HepG2 (cell line): ENCODE measurements around the gene GALNTL6. TPM values are rescaled to one million over a fixed set of nuclear protein-coding genes. Genes with fewer than 3 reads are reported as not detected.

ENCODE experiments used
- ATAC-seq: fragments of 200-7000 bp; cut with Tn5 transposase; 3 replicates; pipeline ENCODE4 v1.9.1; 2020; ENCODE audit warnings: mild to moderate bottlenecking, moderate library complexity
- BruUV-seq: library from RNA; stranded (reverse); fragments of 400-500 nt; replicated peaks from 2 replicates; lab custom pipeline; 2021; lab: Mats Ljungman, UMichigan
- CTCF ChIA-PET: fragments of 300-600 bp; formaldehyde crosslinking; extraction: SDS; loops from one replicate; lab custom pipeline; 2021; ENCODE audit warnings: low total read pairs, inconsistent platforms, low intra/inter-chr PET ratio; lab: Yijun Ruan, JAX
- POLR2A ChIA-PET: fragments of 350-600 bp; sonication (Branson Sonifier 250); formaldehyde crosslinking; loops from one replicate; lab custom pipeline; 2020; ENCODE audit warnings: antibody characterized with exemption, inconsistent platforms; lab: Yijun Ruan, JAX
- DNase-seq: peaks from one replicate; pipeline ENCODE4 v3.0.0-alpha.2; 2015; ENCODE audit warnings: low spot score
- FAIRE-seq: peaks from 3 replicates; lab custom pipeline; 2011; peaks lifted over from hg19 to GRCh38; lab: Jason Lieb, UNC
- H2AFZ ChIP-seq: one replicate; pipeline ENCODE4 v1.6.1; 2011; ENCODE audit warnings: low read length, inconsistent platforms
- H3K27ac ChIP-seq: fragments of 300-600 bp; 3 replicates; pipeline ENCODE4 v1.8.0; 2011; ENCODE audit warnings: mixed run types, mild to moderate bottlenecking, mixed read lengths, low read length, inconsistent platforms; ENCODE audit not compliant: insufficient read depth; ENCODE audit errors: extremely low read length
- H3K27me3 ChIP-seq, 2 experiments: fragments of 200-600 bp in 1 of 2; 2 replicates in 1 of 2; 3 replicates in 1 of 2; pipeline versions ENCODE4 v1.6.0 to v1.8.0; 2011; ENCODE audit warnings: low read length in 2 of 2, mild to moderate bottlenecking in 2 of 2, moderate library complexity in 2 of 2, inconsistent platforms in 1 of 2; ENCODE audit not compliant: insufficient read depth in 2 of 2, control insufficient read depth in 1 of 2
- H3K36me3 ChIP-seq, 2 experiments: fragments of 200-600 bp in 1 of 2; replicated peaks in 1 of 2; 2 replicates in 1 of 2; 3 replicates in 1 of 2; pipeline versions ENCODE4 v1.5.1 to v1.8.0; 2011; ENCODE audit warnings: low read length in 2 of 2, inconsistent platforms in 1 of 2; ENCODE audit not compliant: insufficient read depth in 2 of 2, control insufficient read depth in 1 of 2
- H3K4me1 ChIP-seq: 2 replicates; pipeline ENCODE4 v1.5.1; 2012; ENCODE audit warnings: low read length, inconsistent platforms; ENCODE audit not compliant: insufficient read depth
- H3K4me2 ChIP-seq: 2 replicates; pipeline ENCODE4 v1.6.0; 2011; ENCODE audit warnings: low read depth, low read length, inconsistent platforms
- H3K4me3 ChIP-seq, 3 experiments: fragments of 200-600 bp in 1 of 3; sonication (generic), shearing (Covaris generic) in 1 of 3; replicated peaks in 1 of 3; 2 replicates each; pipeline ENCODE4 v1.5.1; 2011 to 2016; ENCODE audit warnings: low read length in 3 of 3, inconsistent platforms in 2 of 3, low read depth in 2 of 3, mild to moderate bottlenecking in 2 of 3, control low read depth in 1 of 3, mixed read lengths in 1 of 3; ENCODE audit not compliant: insufficient read depth in 1 of 3
- H3K79me2 ChIP-seq: one replicate; pipeline ENCODE4 v1.6.1; 2011; ENCODE audit warnings: low read length, inconsistent platforms; ENCODE audit not compliant: insufficient read depth
- H3K9ac ChIP-seq: 2 replicates; pipeline ENCODE4 v1.6.0; 2011; ENCODE audit warnings: mild to moderate bottlenecking, low read depth, low read length, inconsistent platforms; ENCODE audit not compliant: insufficient read depth
- H3K9me3 ChIP-seq: 2 replicates; pipeline ENCODE4 v1.5.1; 2012; ENCODE audit warnings: mild to moderate bottlenecking, low read length
- H4K20me1 ChIP-seq: 2 replicates; pipeline ENCODE4 v1.6.0; 2011; ENCODE audit warnings: inconsistent platforms, mild to moderate bottlenecking, low read length, moderate library complexity; ENCODE audit not compliant: insufficient read depth
- ARHGAP35 ChIP-seq: sonication (generic); formaldehyde crosslinking; IDR thresholded peaks from 2 replicates; pipeline ENCODE4 v1.9.0; 2022; ENCODE audit warnings: mild to moderate bottlenecking, inconsistent platforms, moderate library complexity, missing genetic modification reagents, borderline replicate concordance
- FOXO1 ChIP-seq: sonication (generic); formaldehyde crosslinking; IDR thresholded peaks from 2 replicates; pipeline ENCODE4 v1.4.0; 2020; ENCODE audit warnings: missing genetic modification reagents
- MTERF4 ChIP-seq: sonication (generic); formaldehyde crosslinking; IDR thresholded peaks from 2 replicates; pipeline ENCODE4 v1.8.0; 2023; ENCODE audit warnings: mild to moderate bottlenecking, missing genetic modification reagents
- PHB2 ChIP-seq: fragments of 450-650 bp; IDR thresholded peaks from 2 replicates; pipeline ENCODE4 v1.6.1; 2018; ENCODE audit not compliant: partially characterized antibody
- SOX13 ChIP-seq, 3 experiments: fragments of 450-650 bp in 1 of 3; sonication (generic) in 1 of 3; formaldehyde crosslinking in 1 of 3; IDR thresholded peaks in 2 of 3; conservative IDR thresholded peaks in 1 of 3; 2 replicates each; pipeline versions ENCODE4 v1.5.0 to v1.6.1; 2016 to 2020; ENCODE audit warnings: antibody characterized with exemption in 1 of 3, mild to moderate bottlenecking in 1 of 3, missing compliant biosample characterization in 1 of 3, missing genetic modification reagents in 1 of 3, moderate library complexity in 1 of 3
- TCF12 ChIP-seq, 2 experiments: fragments of 450-650 bp in 1 of 2; sonication (generic) in 1 of 2; formaldehyde crosslinking in 1 of 2; IDR thresholded peaks; 2 replicates each; pipeline versions ENCODE4 v1.6.1 to v1.8.0; 2017 to 2022; ENCODE audit warnings: antibody characterized with exemption in 1 of 2, mild to moderate bottlenecking in 1 of 2, missing genetic modification reagents in 1 of 2, moderate library complexity in 1 of 2
- ZMAT3 ChIP-seq: sonication (generic); formaldehyde crosslinking; conservative IDR thresholded peaks from 2 replicates; pipeline ENCODE4 v1.7.0; 2021; ENCODE audit warnings: missing genetic modification reagents
- ZNF10 ChIP-seq: sonication (generic); formaldehyde crosslinking; IDR thresholded peaks from 2 replicates; pipeline ENCODE4 v1.4.0; 2020; ENCODE audit warnings: mild to moderate bottlenecking, low read depth, missing genetic modification reagents, borderline replicate concordance
- ZNF3 ChIP-seq: IDR thresholded peaks from 2 replicates; pipeline ENCODE4 v1.7.0; 2017; ENCODE audit warnings: inconsistent platforms
- ZNF343 ChIP-seq: sonication (generic); formaldehyde crosslinking; IDR thresholded peaks from 2 replicates; pipeline ENCODE4 v1.4.0; 2020; ENCODE audit warnings: mild to moderate bottlenecking, missing genetic modification reagents
- ZNF367 ChIP-seq: sonication (generic); formaldehyde crosslinking; IDR thresholded peaks from 2 replicates; pipeline ENCODE4 v1.4.0; 2020; ENCODE audit warnings: missing genetic modification reagents, borderline replicate concordance
- ZNF569 ChIP-seq: sonication (generic); formaldehyde crosslinking; IDR thresholded peaks from 2 replicates; pipeline ENCODE4 v1.5.0; 2020; ENCODE audit warnings: mild to moderate bottlenecking, missing genetic modification reagents, moderate library complexity, borderline replicate concordance
- ZNF775 ChIP-seq: sonication (generic); formaldehyde crosslinking; IDR thresholded peaks from 2 replicates; pipeline ENCODE4 v1.4.0; 2020; ENCODE audit warnings: missing genetic modification reagents, mild to moderate bottlenecking, moderate library complexity, borderline replicate concordance
- ZSCAN9 ChIP-seq: IDR thresholded peaks from 2 replicates; pipeline ENCODE4 v1.6.1; 2016; ENCODE audit warnings: borderline replicate concordance
- WGBS: methylation state at CpG from one replicate; pipeline ENCODE4 v1.1.6; 2017; ENCODE audit warnings: low lambda C conversion rate; 5-methylcytosine and 5-hydroxymethylcytosine counted together
- in situ Hi-C: cut with HindIII; loops from 2 replicates; pipeline ENCODE4 v1.10.0; 2017; ENCODE audit warnings: low pct_unique_long_range_greater_than_20kb; ENCODE audit not compliant: extremely low pct_ligation_motif_present
- intact Hi-C: fragments of 100-400 bp; cut with micrococcal nuclease; formaldehyde crosslinking; loops from one replicate; pipeline ENCODE4 v1.10.0; 2022; ENCODE audit not compliant: unreplicated experiment
- polyA plus RNA-seq, 8 experiments: library from polyadenylated mRNA; depleted of rRNA in 3 of 8; stranded (reverse) in 7 of 8; unstranded in 1 of 8; fragments of >200 nt; fragmentation: Illumina TruSeq in 4 of 8; extraction: Trizol in 4 of 8; gene quantifications; 2 replicates each; pipeline versions ENCODE4 v1.2.1 to v1.2.3, GENCODE V29; 2011 to 2016; ENCODE audit warnings: low read depth in 4 of 8, missing spikeins in 1 of 8, mixed read lengths in 1 of 8; ENCODE audit not compliant: insufficient read depth in 1 of 8
- total RNA-seq, 5 experiments: library from RNA; depleted of rRNA; stranded (reverse); fragments of >200 nt; fragmentation: Illumina TruSeq; extraction: Trizol; gene quantifications; 2 replicates each; pipeline ENCODE4 v1.2.3, GENCODE V29; 2016; ENCODE audit warnings: low read depth in 1 of 5
- TF ChIP-seq, protein P1 (sequence below): sonication (generic); formaldehyde crosslinking; IDR thresholded peaks from 2 replicates; pipeline ENCODE4 v1.5.1; 2020; ENCODE audit warnings: missing genetic modification reagents, mild to moderate bottlenecking, borderline replicate concordance

Gene GALNTL6
- total and polyA plus RNA-seq, 2 of the 13 experiments (the other 11 are each of a cell fraction or from before 2014, with no cell fraction given): not detected

- no peak overlapping the region for H3K27ac ChIP-seq
- H3K36me3 ChIP-seq: no peaks in the 10 kb centered on the region
- FAIRE-seq: no peak
- POLR2A ChIA-PET: no interaction called here
- H2AFZ ChIP-seq: no peak overlapping the region
- TF ChIP-seq ZSCAN9 (CRISPR knock-in tag) (no peak), ZNF367 (no peak), MTERF4 (CRISPR knock-in tag) (no peak), ZNF775 (CRISPR knock-in tag) (no peak)
- H3K27me3 ChIP-seq: no peaks in the 10 kb centered on the region
- H3K4me3 ChIP-seq: no peak overlapping the region
- H3K9me3 ChIP-seq: no peaks in the 10 kb centered on the region
- in situ Hi-C loops (no loop called here), intact Hi-C loops (no loop called here)
- no peak overlapping the region for H3K9ac ChIP-seq
- H3K4me1 ChIP-seq: no peaks in the 10 kb centered on the region
- no TSS peak for BruUV-seq
- DNase-seq: no peak
- no peak overlapping the region for H3K4me2 ChIP-seq
- CTCF ChIA-PET: no interaction called here
- H4K20me1 ChIP-seq: no peaks in the 10 kb centered on the region
- no peaks in the 10 kb centered on the region for H3K79me2 ChIP-seq
- no peak for ATAC-seq
These were observed 1184.7 kb downstream of the GALNTL6 start for GRCh38 chr4:172997856-172998255.

DNA sequence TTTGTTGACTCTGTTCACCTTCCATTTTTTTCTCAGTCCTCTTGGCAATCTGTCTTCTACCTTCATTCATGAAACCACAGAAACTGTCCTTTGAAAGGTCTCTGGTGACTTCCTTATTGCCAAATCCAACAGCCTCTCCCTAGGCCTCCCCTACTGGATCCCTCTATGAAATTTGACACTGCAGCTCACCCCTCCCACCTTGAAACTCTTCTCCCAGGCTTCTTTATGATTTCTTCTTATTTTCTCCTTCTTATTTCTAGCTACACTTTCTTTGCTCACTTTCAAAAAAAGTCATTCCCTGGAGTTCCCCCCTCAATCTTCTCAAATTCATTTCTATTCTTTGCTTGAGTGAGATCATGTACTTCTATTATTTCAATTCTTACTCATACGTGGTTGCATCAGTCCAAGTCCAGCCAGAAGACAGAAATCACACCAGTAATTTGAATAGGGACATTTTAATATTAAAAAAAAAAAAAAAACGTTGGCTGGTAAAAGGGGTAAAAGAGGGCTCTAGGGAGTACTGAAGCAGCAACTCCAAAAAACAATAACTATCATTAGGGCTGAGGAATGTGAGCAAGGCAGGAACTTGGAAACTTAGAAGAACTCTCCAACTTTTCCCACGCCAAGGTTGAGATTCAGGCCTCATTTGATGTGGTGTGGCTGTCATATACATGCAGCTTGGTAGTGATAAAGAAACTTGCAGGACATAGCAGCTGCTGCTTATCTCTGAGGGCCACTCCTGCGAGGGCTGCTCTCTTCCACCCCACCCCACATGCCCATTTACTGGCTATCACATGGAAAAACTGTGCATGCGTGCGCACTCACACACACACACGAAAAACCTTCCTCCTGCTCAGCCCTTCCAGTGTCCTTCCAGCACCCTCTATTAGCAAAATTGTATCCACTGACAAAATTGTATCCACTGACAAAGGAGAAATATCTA lies 1185.6 kb downstream of the GALNTL6 start:
- in situ Hi-C loops: no loop called here
- Histone ChIP-seq H3K4me2 (no peak overlapping the region), H3K27me3 (no peaks in the 10 kb centered on the region), H3K4me1 (no peaks in the 10 kb centered on the region), H3K9ac (no peak overlapping the region), H3K36me3 (no peaks in the 10 kb centered on the region), H3K9me3 (no peaks in the 10 kb centered on the region), H2AFZ (no peak overlapping the region), H3K27ac (no peak overlapping the region), H3K79me2 (no peaks in the 10 kb centered on the region), H3K4me3 (no peak overlapping the region), H4K20me1 (no peaks in the 10 kb centered on the region)
- no TSS peak for BruUV-seq
- intact Hi-C loops: no loop called here
- no peak for DNase-seq
- no peak for ATAC-seq
- ChIA-PET CTCF (no interaction called here), POLR2A (no interaction called here)
- no peak for FAIRE-seq
- WGBS: 20% methylated on average over 5 of the region's 7 CpGs
- no peak for TF ChIP-seq ZMAT3 (CRISPR knock-in tag)
- TF ChIP-seq PHB2: no peak
- TF ChIP-seq SOX13 (IDR thresholded peaks at IDR 0.05): no peak
- no peak for TF ChIP-seq SOX13 (CRISPR knock-in tag; conservative IDR thresholded peaks at IDR 0.05 in 1 of 2, IDR thresholded peaks at IDR 0.05 in 1 of 2)
- no peak for TF ChIP-seq ZNF3 (CRISPR knock-in tag)
- no peak for TF ChIP-seq ZNF569 (CRISPR knock-in tag)
- TF ChIP-seq ARHGAP35 (CRISPR knock-in tag): no peak
- TF ChIP-seq TCF12 (IDR thresholded peaks at IDR 0.05): no peak
- no peak for TF ChIP-seq TCF12 (CRISPR knock-in tag; IDR thresholded peaks at IDR 0.05)
- TF ChIP-seq ZNF343 (CRISPR knock-in tag): no peak
- no peak for TF ChIP-seq FOXO1 (CRISPR knock-in tag)
- no peak for TF ChIP-seq ZNF10 (CRISPR knock-in tag)
- TF ChIP-seq, protein P1, sequence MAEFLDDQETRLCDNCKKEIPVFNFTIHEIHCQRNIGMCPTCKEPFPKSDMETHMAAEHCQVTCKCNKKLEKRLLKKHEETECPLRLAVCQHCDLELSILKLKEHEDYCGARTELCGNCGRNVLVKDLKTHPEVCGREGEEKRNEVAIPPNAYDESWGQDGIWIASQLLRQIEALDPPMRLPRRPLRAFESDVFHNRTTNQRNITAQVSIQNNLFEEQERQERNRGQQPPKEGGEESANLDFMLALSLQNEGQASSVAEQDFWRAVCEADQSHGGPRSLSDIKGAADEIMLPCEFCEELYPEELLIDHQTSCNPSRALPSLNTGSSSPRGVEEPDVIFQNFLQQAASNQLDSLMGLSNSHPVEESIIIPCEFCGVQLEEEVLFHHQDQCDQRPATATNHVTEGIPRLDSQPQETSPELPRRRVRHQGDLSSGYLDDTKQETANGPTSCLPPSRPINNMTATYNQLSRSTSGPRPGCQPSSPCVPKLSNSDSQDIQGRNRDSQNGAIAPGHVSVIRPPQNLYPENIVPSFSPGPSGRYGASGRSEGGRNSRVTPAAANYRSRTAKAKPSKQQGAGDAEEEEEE (CRISPR knock-in tag): no peak
